ENCODE results near the gene HBP1.

The HBP1 gene

GRCh38 chr7:107164092-107164491 is 4.7 kb upstream of the HBP1 start:
- no peak for DNase-seq (ENCODE audit: low read depth)
- no peak overlapping the region for H3K4me3 ChIP-seq (ENCODE audit: control insufficient read depth, low read depth, low read length)
- no peak for TF ChIP-seq CTCF (IDR thresholded peaks at IDR 0.05; ENCODE audit: control insufficient read depth, insufficient read depth, low read depth, low read length, missing control alignments)

GRCh38 chr7:107165341-107165740 is 3.5 kb upstream of the HBP1 start:
- H3K4me3 ChIP-seq (ENCODE audit: control insufficient read depth, low read depth, low read length): no peak overlapping the region
- DNase-seq (ENCODE audit: low read depth): no peak
- no peak for TF ChIP-seq CTCF (IDR thresholded peaks at IDR 0.05; ENCODE audit: control insufficient read depth, insufficient read depth, low read depth, low read length, missing control alignments)

GRCh38 chr7:107166736-107167426 is 1.9 kb upstream of the HBP1 start:
- DNase-seq (ENCODE audit: low read depth): no peak
- H3K4me3 ChIP-seq (ENCODE audit: control insufficient read depth, low read depth, low read length): peak overlapping the region; percentile 66
- TF ChIP-seq CTCF (IDR thresholded peaks at IDR 0.05; ENCODE audit: control insufficient read depth, insufficient read depth, low read depth, low read length, missing control alignments): no peak

- peak overlapping the region; percentile 66 for H3K4me3 ChIP-seq (ENCODE audit: control insufficient read depth, low read depth, low read length)
- TF ChIP-seq CTCF (IDR thresholded peaks at IDR 0.05; ENCODE audit: control insufficient read depth, insufficient read depth, low read depth, low read length, missing control alignments): peak; percentile 32
- DNase-seq (ENCODE audit: low read depth): peak; percentile 57
Observed at GRCh38 chr7:107167483-107168232, 1.1 kb upstream of the HBP1 start.

GRCh38 chr7:107169120-107170050 is 582 bp downstream of the HBP1 start:
- DNase-seq (ENCODE audit: low read depth): peak; percentile 89
- H3K4me3 ChIP-seq (ENCODE audit: control insufficient read depth, low read depth, low read length): peak overlapping the region; percentile 68
- TF ChIP-seq CTCF (IDR thresholded peaks at IDR 0.05; ENCODE audit: control insufficient read depth, insufficient read depth, low read depth, low read length, missing control alignments): no peak

All from AG09309 (cell line).